ENCODE results near the gene SNUPN. TPM values are rescaled to one million over a fixed set of nuclear protein-coding genes. Genes with fewer than 3 reads are reported as not detected.

The SNUPN gene
- polyA plus RNA-seq, 1 of the 3 experiments (the other 2 are of a cell fraction) = 31.7 TPM

DNA sequence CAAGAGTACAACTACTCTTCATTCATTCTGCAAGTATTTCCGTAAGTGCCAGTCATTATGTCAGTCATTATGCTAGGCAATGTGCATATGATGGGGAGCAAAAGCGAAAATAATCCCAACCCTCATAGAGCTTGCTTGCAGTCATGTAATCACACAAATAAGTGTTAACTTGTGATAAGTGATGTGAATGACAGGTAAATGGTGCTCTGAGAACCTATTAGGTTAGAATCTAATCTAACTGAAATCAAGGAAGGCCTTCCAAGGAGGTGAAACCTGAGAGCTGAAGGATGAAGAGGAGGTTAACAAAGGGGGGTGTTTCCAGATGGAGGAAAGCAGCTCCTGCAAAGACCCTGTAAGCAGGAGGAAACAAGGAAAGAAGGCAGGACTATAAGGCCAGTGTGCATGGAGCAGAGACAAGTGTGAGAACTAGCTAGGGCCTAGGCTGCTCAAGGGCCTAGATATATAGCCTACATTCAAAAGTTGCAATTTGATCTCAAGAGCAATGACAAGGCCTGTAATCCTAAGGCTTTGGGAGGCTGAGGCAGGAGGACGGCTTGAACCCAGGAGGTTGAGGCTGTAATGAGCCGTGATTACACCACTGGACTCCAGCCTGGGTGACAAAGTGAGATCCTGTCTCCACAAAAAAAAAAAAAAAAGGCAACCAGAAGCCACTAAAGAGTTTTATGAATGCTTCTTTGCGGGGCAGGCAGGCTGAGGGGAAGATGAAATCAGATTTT, 51.7 kb downstream of the SNUPN start (continued):
- TF ChIP-seq, protein P1, sequence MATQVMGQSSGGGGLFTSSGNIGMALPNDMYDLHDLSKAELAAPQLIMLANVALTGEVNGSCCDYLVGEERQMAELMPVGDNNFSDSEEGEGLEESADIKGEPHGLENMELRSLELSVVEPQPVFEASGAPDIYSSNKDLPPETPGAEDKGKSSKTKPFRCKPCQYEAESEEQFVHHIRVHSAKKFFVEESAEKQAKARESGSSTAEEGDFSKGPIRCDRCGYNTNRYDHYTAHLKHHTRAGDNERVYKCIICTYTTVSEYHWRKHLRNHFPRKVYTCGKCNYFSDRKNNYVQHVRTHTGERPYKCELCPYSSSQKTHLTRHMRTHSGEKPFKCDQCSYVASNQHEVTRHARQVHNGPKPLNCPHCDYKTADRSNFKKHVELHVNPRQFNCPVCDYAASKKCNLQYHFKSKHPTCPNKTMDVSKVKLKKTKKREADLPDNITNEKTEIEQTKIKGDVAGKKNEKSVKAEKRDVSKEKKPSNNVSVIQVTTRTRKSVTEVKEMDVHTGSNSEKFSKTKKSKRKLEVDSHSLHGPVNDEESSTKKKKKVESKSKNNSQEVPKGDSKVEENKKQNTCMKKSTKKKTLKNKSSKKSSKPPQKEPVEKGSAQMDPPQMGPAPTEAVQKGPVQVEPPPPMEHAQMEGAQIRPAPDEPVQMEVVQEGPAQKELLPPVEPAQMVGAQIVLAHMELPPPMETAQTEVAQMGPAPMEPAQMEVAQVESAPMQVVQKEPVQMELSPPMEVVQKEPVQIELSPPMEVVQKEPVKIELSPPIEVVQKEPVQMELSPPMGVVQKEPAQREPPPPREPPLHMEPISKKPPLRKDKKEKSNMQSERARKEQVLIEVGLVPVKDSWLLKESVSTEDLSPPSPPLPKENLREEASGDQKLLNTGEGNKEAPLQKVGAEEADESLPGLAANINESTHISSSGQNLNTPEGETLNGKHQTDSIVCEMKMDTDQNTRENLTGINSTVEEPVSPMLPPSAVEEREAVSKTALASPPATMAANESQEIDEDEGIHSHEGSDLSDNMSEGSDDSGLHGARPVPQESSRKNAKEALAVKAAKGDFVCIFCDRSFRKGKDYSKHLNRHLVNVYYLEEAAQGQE (IDR thresholded peaks at IDR 0.05; ENCODE audit: low read depth, low read length) = no peak

GRCh38 chr15:75570126-75570845, 55.2 kb downstream of the SNUPN start:
- TF ChIP-seq SMC3 (IDR thresholded peaks at IDR 0.05; ENCODE audit: low read depth, low read length) = no peak
- TF ChIP-seq ELF1 (IDR thresholded peaks at IDR 0.05) = no peak
- TF ChIP-seq RAD21 (IDR thresholded peaks at IDR 0.05; ENCODE audit: low read length) = no peak
- no peak for TF ChIP-seq USF2 (IDR thresholded peaks at IDR 0.05; ENCODE audit: borderline replicate concordance, low read depth, low read length)
- TF ChIP-seq GABPA (IDR thresholded peaks at IDR 0.05; ENCODE audit: low read depth) = no peak
- no peak overlapping the region for H3K27ac ChIP-seq (ENCODE audit: low read depth in 2 of 2, low read length in 1 of 2)

More at GRCh38 chr15:75570126-75570845, 55.2 kb downstream of the SNUPN start:
- no peak overlapping the region for H3K4me2 ChIP-seq
- ChIA-PET CTCF (interaction anchor here (1.7 kb wide), 1 partner anchor 38 kb away, joined by 4 read pairs; no protein-coding TSS in a partner anchor), POLR2A (no interaction called here)
- peaks cover 97% of the 10 kb centered on the region for H3K79me2 ChIP-seq (ENCODE audit: insufficient read depth)
- 94% methylated on average over 8 of the region's 8 CpGs for WGBS (ENCODE audit: low lambda C conversion rate)
- H4K20me1 ChIP-seq (ENCODE audit: insufficient read depth) = peaks cover 67% of the 10 kb centered on the region
- H3K9ac ChIP-seq = no peak overlapping the region
- DNase-seq = no peak
- no peaks in the 10 kb centered on the region for H3K9me3 ChIP-seq
- H3K27me3 ChIP-seq (ENCODE audit: insufficient read depth) = no peaks in the 10 kb centered on the region
- no peaks in the 10 kb centered on the region for H3K9me2 ChIP-seq
- peaks cover 0 to 20% of the 10 kb centered on the region in 2 experiments; a peak in 1 of 4 replicates for H3K4me1 ChIP-seq (ENCODE audit: control insufficient read depth in 1 of 2, insufficient read depth in 2 of 2, low read depth in 1 of 2, low read length in 1 of 2)
- peaks cover 21% of the 10 kb centered on the region for H3F3A ChIP-seq (replicated peaks; ENCODE audit: insufficient read depth)
- no peak overlapping the region for H3K4me3 ChIP-seq (ENCODE audit: low read depth in 2 of 2, low read length in 1 of 2)
- peaks cover 0 to 1% of the 10 kb centered on the region in 2 experiments for H3K36me3 ChIP-seq (replicated peaks in 1 of 2; ENCODE audit: control insufficient read depth in 1 of 2, insufficient read depth in 2 of 2, low read length in 1 of 2)
- no peak overlapping the region for H2AFZ ChIP-seq (ENCODE audit: low read depth)

All from SK-N-SH (cell line).